Stimulated activated CD4-positive, alpha-beta T cell treated with anti-CD3 and anti-CD28 coated beads, Interleukin-4, amount 100 ng/mL, for 48 hours (primary cell): Measurements from ENCODE around the gene NLRX1.
"Not testable (repeated sequence)": the region's sequence is repeated elsewhere in the genome, so short reads cannot be mapped to it uniquely, and the experiment has no call there.

Source experiments
- DNase-seq, 2 donors: peaks; one replicate each; pipeline ENCODE4 v3.0.0-alpha.2; 2020; ENCODE audit warnings: low read depth in 2 of 2

Gene NLRX1

GRCh38 chr11:119153049-119153818, 15.3 kb upstream of the NLRX1 start:
- DNase-seq: no peak

DNA sequence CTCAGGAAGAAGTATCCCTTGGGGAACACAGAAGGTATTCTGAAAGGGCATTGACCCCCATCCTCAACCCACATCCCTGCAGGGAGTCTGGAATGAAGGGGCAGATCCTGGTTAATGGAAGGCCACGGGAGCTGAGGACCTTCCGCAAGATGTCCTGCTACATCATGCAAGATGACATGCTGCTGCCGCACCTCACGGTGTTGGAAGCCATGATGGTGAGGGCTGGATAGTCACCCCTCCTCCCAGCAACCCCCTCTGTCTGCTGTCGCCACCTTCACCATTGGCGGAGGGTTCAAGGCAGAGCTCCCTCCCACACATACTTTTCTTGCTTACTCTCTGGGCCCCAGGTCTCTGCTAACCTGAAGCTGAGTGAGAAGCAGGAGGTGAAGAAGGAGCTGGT, 14.3 kb upstream of the NLRX1 start:
- no peak for DNase-seq

- no peak for DNase-seq
These were observed 12.6 kb upstream of the NLRX1 start for GRCh38 chr11:119155733-119156492.

- DNase-seq: no peak
These were observed 12.0 kb upstream of the NLRX1 start for GRCh38 chr11:119156496-119156895.

DNA sequence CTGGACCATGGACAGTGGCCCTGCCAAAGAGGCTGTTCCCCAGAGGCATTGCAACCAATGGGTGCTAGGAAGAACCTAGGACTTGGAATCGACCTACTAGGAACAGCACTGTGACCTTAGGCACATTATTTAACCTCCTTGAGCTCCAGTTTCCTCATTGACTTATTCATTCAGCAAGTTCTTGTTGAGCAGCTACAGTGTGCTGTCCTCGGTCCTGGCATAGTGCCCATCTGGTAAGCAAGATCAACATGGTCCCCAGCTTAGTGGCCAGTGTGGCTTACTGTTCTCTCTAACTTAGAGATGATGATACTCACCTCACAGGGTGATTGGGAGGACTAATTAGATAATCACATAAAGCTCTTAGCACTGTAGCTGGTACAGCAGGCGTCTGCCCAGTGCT, 11.5 kb upstream of the NLRX1 start:
- DNase-seq: no peak

GRCh38 chr11:119158467-119158866, 10.1 kb upstream of the NLRX1 start:
- no peak for DNase-seq

DNA sequence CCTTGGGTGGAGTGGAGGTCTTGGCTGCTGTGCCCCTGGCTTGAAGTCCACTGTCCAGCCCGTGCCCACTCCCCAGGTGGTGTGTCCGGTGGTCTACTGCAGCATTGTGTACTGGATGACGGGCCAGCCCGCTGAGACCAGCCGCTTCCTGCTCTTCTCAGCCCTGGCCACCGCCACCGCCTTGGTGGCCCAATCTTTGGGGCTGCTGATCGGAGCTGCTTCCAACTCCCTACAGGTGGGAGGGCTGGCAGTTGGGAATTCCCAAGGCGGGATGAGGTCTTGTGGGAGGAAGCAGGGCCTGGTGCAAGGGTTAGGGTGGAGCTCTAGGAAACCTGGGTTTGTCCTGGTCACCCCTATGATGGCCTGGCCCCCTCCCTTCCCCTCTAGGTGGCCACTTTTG, 8.4 kb upstream of the NLRX1 start:
- no peak for DNase-seq

DNA sequence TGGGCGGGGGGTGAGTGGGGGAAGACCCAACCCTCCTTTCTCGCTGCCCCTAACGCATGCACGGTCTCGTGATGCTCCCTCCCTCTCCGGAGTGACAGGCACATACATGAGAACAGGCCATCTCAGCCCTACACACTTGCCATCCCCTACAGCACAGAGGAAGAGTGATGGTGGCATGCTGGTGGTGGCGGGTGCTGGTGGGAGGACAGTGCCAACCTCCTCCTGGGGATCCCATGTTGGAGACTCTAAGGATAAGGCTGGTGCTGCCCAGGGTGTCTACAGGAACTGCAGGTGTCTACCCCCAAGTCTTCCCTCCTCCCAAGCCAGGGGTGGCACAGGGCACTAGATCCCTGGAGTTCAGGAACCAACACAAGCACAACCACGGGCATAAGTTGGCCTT, 6.7 kb upstream of the NLRX1 start:
- no peak for DNase-seq

GRCh38 chr11:119166368-119167076, 2.0 kb upstream of the NLRX1 start:
- DNase-seq: no peak

DNA sequence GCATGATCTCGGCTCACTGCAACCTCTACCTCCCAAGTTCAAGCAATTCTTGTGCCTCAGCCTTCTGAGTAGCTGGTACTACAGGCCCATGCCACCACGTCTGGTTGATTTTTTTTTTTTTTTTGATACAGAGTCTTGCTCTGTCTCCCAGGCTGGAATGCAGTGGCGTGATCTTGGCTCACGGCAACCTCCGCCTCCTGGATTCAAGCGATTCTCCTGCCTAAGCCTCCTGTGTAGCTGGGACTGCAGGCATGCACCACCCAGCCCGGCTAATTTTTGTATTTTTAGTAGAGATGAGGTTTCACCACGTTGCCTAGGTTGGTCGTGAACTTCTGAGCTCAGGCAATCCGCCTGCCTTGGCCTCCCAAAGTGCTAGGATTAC, 1.5 kb upstream of the NLRX1 start:
- DNase-seq: not testable (repeated sequence)

DNA sequence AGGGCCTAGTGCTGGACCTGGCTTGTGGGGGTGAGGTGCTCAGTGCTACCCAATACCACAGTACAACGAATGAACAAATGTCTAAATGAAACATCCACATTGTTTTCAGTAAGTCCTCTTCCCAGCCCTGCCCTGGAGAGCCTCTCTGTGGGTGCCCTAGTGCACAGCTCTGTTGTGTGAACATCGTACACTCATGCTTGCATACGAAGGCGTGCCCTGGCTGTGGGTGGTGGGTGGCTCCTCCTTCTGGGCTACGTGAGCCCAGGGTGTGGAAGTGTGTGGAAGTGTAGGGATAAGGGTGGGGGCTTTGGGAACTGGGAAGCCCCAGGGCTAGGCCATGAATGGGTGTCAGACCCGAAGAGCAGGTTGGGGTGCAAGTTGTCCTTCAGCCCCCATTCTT, 592 bp upstream of the NLRX1 start:
- DNase-seq: no peak

DNA sequence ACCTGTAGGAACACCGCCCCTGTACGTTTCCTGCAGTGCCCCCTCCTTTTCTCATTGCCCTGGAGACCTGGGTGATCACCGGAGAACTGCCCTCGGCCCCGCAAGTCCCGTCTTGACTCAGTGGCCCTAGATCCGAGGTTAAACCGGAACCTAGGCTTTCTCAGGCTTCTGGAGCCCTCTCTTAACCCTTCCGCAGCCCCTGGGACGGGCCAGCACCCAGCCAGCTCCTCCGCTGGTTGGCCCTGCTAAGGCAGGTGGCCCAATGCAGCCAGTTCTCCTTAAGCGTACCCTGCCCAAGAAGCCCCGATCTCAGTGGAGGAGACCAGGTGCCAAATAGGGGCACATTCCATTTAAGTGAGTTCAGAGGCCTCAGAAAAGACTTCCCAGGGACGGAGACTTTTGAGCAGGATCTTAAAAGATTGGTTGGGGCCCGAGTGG, 776 bp downstream of the NLRX1 start:
- DNase-seq: peak; percentile 37 to 39

DNA sequence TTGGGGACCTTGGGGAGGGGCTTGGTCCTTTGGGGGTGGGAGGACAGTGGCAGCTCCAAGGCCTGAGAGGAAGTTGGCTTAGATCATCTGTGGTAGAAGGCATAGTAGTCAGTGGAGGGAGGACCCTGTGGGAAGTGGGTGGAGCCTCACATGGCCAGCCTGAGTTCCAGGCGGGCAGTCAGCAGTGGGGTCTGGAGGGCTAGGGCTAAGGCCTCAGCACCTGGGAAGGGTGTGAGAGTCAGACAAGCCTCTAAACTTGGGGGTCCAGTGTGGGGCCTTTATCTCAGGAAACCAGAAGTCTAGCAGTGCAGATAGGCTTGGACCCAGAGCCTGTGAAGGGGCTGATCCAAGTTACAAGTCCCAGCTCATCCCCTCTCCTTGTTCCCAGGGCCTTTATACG, 4.0 kb downstream of the NLRX1 start:
- no peak for DNase-seq

- DNase-seq: no peak
These were observed 4.9 kb downstream of the NLRX1 start for GRCh38 chr11:119173453-119173852.

DNA sequence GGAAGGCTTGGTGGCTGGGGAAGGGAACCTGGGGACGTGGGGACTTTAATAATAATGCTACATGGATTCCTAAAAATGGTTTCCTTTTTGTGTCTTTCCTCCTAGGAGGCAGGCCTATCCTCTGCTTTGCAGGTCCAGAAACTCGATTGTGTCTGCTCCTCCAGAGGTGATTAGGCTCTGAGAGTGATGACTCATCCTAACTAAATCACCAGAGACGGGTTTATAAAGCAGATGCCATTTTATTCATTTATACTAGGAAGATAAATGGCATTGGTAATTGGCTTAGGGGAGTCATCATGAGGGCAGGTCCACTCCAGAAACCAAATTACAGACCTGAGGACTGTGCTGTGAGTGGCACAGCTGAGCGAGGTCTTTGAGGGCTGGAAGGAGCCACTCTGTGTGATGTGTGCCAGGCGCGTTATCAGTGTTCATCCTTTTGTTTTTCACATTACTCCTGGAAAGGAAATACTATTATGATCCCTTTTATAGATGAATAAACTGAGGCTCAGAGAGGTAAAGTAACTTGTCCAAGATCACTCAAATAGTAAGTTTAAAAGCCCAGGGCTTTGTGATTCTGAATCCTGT, 7.1 kb downstream of the NLRX1 start:
- no peak for DNase-seq

DNA sequence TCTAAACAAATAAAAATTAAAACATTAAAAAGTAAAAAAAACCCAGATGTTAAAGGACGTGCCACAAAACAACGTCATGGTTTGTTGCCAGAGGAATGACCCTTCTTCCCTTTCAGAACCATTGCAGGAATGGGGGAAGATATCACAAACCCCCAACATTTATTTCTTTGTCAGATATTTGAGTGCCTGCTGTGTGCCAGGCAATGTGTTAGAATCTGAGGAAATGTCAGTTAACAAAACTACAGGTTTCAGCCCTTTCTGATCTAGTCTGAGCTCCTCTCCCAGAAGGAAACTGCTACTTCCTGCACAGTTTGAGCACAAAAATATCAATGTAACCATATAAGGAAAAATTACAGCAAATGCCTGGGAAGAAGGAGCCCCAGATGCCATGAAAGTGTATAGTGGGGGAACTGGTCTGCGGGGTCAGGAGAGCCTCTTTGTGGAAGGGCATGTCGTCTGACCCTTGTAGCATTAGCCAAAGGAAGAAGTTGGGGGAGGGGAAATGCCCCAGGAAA, 9.7 kb downstream of the NLRX1 start:
- DNase-seq: no peak

DNA sequence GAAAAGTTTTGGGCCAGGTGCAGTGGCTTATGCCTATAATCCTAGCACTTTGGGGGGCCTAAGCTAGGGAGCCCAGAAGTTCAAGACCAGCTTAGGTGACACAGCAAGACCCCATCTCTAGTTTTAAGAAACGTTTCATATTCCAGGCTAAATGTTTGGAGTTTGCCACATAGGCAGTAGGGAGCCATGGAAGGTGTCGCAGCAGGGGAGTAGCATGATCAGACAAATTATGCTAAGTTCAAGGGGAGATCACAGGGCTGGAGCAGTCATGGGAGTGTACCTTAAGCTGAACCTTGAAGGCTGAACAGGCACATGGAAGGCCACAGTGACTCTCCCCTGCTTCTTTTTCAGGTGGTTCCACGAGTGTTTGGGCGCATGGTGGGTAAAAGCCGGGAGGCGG, 10.8 kb downstream of the NLRX1 start:
- no peak for DNase-seq

GRCh38 chr11:119179983-119180382, 11.5 kb downstream of the NLRX1 start:
- no peak for DNase-seq

GRCh38 chr11:119180729-119181676, 12.5 kb downstream of the NLRX1 start:
- no peak for DNase-seq

DNA sequence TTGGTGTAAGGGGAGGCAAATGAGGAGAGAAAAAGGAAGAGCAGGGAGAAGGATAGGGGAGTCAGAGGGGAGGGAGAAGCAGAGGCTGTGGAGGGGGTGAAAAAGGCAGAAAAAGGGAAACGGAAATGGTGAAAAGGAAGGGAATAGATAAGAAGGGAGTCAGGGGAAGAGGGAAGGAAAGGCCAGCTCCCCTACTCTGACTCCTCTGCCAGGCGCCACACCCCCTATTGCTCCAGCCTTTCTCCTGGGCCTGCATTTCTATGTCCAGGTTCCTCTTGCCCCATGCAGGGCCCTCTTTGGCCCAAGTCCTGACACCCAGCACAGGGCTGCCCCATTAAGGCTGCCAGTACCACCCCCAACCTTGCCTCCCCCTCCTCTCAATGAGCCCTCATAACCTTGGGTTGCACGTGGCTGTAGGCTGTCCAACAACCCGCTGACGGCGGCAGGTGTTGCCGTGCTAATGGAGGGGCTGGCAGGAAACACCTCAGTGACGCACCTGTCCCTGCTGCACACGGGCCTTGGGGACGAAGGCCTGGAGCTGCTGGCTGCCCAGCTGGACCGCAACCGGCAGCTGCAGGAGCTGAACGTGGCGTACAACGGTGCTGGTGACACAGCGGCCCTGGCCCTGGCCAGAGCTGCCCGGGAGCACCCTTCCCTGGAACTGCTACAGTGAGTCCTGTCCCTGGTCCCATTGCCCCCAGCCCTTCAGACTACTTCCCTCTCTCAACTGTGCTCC, 13.3 kb downstream of the NLRX1 start:
- no peak for DNase-seq
